ENCODE measurements around the gene FBRSL1. TPM values are rescaled to one million over a fixed set of nuclear protein-coding genes. Genes with fewer than 3 reads are reported as not detected.

FBRSL1 gene
- total and polyA plus RNA-seq, 9 of the 15 experiments (the other 6 are each of a cell fraction or from before 2014, with no cell fraction given), result 0.24 to 129 (median 7.3) TPM

GRCh38 chr12:132527883-132528264 is 37.9 kb downstream of the FBRSL1 start:
- FAIRE-seq (no peak), ATAC-seq (no peak), DNase-seq (ENCODE audit: extremely low read depth in 1 of 4, low spot score in 3 of 4) (no peak)
- BruUV-seq (replicated peaks), result no TSS peak
- Histone ChIP-seq H3K9ac (ENCODE audit: insufficient read depth in 1 of 2, low read depth in 2 of 2, low read length in 2 of 2) (no peak overlapping the region), H3K4me3 (no peak overlapping the region), H3K9me3 (replicated peaks; ENCODE audit: control insufficient read depth, insufficient read depth, low read depth, low read length) (no peaks in the 10 kb centered on the region), H3K27ac (ENCODE audit: extremely low read depth, low read depth, low read length) (no peak overlapping the region), H3K4me2 (ENCODE audit: insufficient read depth, low read length) (no peak overlapping the region), H4K20me1 (replicated peaks; ENCODE audit: control insufficient read depth, insufficient read depth, low read length) (peaks cover 13% of the 10 kb centered on the region), H3K27me3 (ENCODE audit: control insufficient read depth in 2 of 2, insufficient read depth in 2 of 2, low read length in 2 of 2) (no peaks in the 10 kb centered on the region), H3K36me3 (ENCODE audit: control insufficient read depth, insufficient read depth, low read length) (no peaks in the 10 kb centered on the region), H2AFZ (ENCODE audit: low read depth, low read length) (no peak overlapping the region), H3K4me1 (replicated peaks in 1 of 2; ENCODE audit: control insufficient read depth in 2 of 2, insufficient read depth in 2 of 2, low read length in 2 of 2) (peaks cover 0 to 62% of the 10 kb centered on the region in 2 experiments; a peak in 2 of 5 replicates), H3K79me2 (ENCODE audit: control insufficient read depth, insufficient read depth, low read length) (no peaks in the 10 kb centered on the region), H3K9me1 (ENCODE audit: control insufficient read depth, insufficient read depth, low read length) (no peaks in the 10 kb centered on the region)
- ChIA-PET POLR2A (interaction anchor here (0.6 to 1.2 kb wide), 2 partner anchors 33 to 310 kb away, joined by 3 to 5 read pairs; no protein-coding TSS in a partner anchor), CTCF (ENCODE audit: low intra/inter-chr PET ratio) (no interaction called here)
- in situ Hi-C loops (cut with MboI) (no loop called here), intact Hi-C loops (cut with micrococcal nuclease) (no loop called here)
- TF ChIP-seq ZNF655 (CRISPR knock-in tag; IDR thresholded peaks at IDR 0.05), result no peak
- TF ChIP-seq AFF1 (IDR thresholded peaks at IDR 0.05; ENCODE audit: low read depth in 1 of 2, partially characterized antibody in 2 of 2), result no peak
- no peak for TF ChIP-seq PML (IDR thresholded peaks at IDR 0.05; ENCODE audit: low read length)
- TF ChIP-seq STAT5B (CRISPR knock-in tag; IDR thresholded peaks at IDR 0.05), result no peak
- no peak for TF ChIP-seq MAFG (tag; conservative IDR thresholded peaks at IDR 0.05)
- no peak for TF ChIP-seq FOXP4 (CRISPR knock-in tag; IDR thresholded peaks at IDR 0.05; ENCODE audit: borderline replicate concordance)
- no peak for TF ChIP-seq FOXK1 (CRISPR knock-in tag; IDR thresholded peaks at IDR 0.05; ENCODE audit: borderline replicate concordance)
- TF ChIP-seq POLR2A (conservative IDR thresholded peaks at IDR 0.05), result no peak
- no peak for TF ChIP-seq ZNF398 (CRISPR knock-in tag; IDR thresholded peaks at IDR 0.05)
- no peak for TF ChIP-seq L3MBTL2 (IDR thresholded peaks at IDR 0.05)
- TF ChIP-seq CREB1 (IDR thresholded peaks at IDR 0.05), result no peak
- TF ChIP-seq CREB1 (CRISPR knock-in tag; IDR thresholded peaks at IDR 0.05), result no peak
- WGBS (ENCODE audit: insufficient coverage, low coverage, missing lambda C conversion rate), result 88% methylated on average over 5 of the region's 11 CpGs
